Measurements from ENCODE around the gene NACC1.

Gene NACC1

DNA sequence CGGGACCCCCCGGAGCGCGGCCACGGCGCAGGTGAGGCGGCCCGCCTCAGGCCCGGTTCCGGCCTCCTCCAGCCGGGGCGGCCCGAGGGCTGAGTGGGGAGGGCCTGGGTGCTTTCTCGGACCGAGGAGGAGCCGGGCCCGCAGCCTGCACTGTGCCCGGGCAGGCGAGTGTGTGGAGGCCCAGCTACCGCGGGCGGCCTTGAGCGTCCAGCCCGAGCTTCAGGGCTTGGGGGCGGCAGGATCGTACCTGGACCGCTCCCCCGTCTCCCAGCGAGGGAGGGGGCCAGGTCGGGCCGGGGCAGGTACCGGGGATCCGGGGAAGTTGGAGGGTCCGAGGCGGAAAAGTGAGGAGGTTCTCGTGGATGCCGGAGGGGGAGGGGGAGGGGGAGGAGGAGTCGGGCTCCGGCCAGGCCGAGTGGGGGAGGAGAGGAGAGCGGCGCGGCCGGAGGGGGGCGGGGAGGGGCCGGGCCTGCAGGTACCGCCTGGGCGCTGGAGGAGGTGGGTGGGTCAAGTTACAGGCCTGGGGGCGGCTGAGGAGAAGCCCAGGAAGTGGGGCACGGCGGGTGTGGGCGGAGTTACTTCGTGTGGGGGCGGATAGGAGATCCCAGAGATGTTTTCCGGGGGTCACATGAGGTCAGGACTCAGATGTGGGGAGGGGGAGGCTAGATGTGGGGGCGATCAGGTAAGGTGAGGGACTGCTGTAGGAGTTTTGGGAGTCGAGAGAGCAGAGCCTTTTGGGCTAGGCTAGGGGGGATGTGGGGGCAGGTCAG lies 545 bp downstream of the NACC1 start:
- WGBS, 2 donors (ENCODE audit: extremely low coverage in 2 of 2, insufficient read length in 2 of 2, insufficient replicate concordance in 1 of 2) = no CpG with 5 or more reads among the region's 57 CpGs
- Histone ChIP-seq H2BK5ac (ENCODE audit: low read length) (peak overlapping the region; percentile 98), H3K27me3 (ENCODE audit: control insufficient read depth in 3 of 3, insufficient read depth in 3 of 3, low read depth in 1 of 3, low read length in 3 of 3) (no peaks in the 10 kb centered on the region), H2BK15ac (ENCODE audit: low read length) (peak overlapping the region; percentile 93), H3K23ac (ENCODE audit: low read depth, low read length, poor library complexity) (peak overlapping the region; percentile 62), H4K91ac (ENCODE audit: low read depth, low read length, poor library complexity) (peak overlapping the region; percentile 100), H3K79me1 (ENCODE audit: low read depth, low read length) (peaks cover 26% of the 10 kb centered on the region), H3K4ac (ENCODE audit: low read length) (peak overlapping the region; percentile 90), H3K9ac (ENCODE audit: low read depth, low read length, poor library complexity) (peak overlapping the region; percentile 99), H3K27ac (replicated peaks; ENCODE audit: low read length) (peak overlapping the region; percentile 91), H3K4me3 (ENCODE audit: low read length in 2 of 2) (peak overlapping the region; percentile 96 to 99), H3K4me2 (ENCODE audit: insufficient read depth, low read length, poor library complexity, severe bottlenecking) (peak overlapping the region; percentile 62), H3K18ac (ENCODE audit: low read length) (peak overlapping the region; percentile 100), H2BK12ac (ENCODE audit: low read length) (peak overlapping the region; percentile 92), H3K4me1 (ENCODE audit: control insufficient read depth in 2 of 2, insufficient read depth in 1 of 2, low read depth in 1 of 2, low read length in 2 of 2) (peaks cover 16 to 21% of the 10 kb centered on the region in 2 donors), H3K9me3 (replicated peaks in 1 of 2; ENCODE audit: control insufficient read depth in 2 of 2, insufficient read depth in 1 of 2, low read depth in 1 of 2, low read length in 2 of 2) (no peaks in the 10 kb centered on the region), H2BK120ac (ENCODE audit: low read depth, low read length) (peak overlapping the region; percentile 96), H2AK5ac (ENCODE audit: low read depth, low read length) (peak overlapping the region; percentile 98), H3K36me3 (replicated peaks in 1 of 2; ENCODE audit: control insufficient read depth in 2 of 2, insufficient read depth in 2 of 2, low read length in 2 of 2) (peaks cover 22 to 48% of the 10 kb centered on the region in 2 donors), H3K14ac (ENCODE audit: low read length) (peak overlapping the region; percentile 100), H2AFZ (ENCODE audit: low read length) (peak overlapping the region; percentile 83), H4K8ac (ENCODE audit: low read depth, low read length) (no peak overlapping the region)
- peak; percentile 71 for DNase-seq (ENCODE audit: low spot score)

DNA sequence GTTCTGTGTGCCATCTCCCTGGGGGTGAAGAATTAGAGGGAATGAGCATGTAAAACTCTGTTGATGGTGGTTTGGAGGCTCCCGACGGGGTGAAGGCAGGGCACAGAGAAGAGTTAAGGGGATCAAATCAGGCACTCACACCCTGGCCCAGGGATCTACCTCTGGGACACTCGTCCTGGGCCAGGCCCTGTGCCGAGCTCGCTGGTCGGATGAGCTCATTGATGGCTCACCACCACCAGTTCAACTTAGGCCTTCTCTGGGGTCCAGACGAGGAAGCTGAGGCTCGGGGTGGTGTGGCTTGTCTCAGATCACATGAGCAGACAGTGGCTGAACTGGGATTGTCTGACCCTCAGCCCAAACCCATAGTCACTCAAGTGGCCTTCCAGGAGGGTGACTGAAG lies 1.6 kb downstream of the NACC1 start:
- Histone ChIP-seq H3K27me3 (ENCODE audit: control insufficient read depth in 3 of 3, insufficient read depth in 3 of 3, low read depth in 1 of 3, low read length in 3 of 3) (no peaks in the 10 kb centered on the region), H3K9ac (ENCODE audit: low read depth, low read length, poor library complexity) (no peak overlapping the region), H2AFZ (ENCODE audit: low read length) (no peak overlapping the region), H3K14ac (ENCODE audit: low read length) (no peak overlapping the region), H3K18ac (ENCODE audit: low read length) (no peak overlapping the region), H3K4me1 (ENCODE audit: control insufficient read depth in 2 of 2, insufficient read depth in 1 of 2, low read depth in 1 of 2, low read length in 2 of 2) (peaks cover 16 to 21% of the 10 kb centered on the region in 2 donors), H2AK5ac (ENCODE audit: low read depth, low read length) (no peak overlapping the region), H2BK12ac (ENCODE audit: low read length) (no peak overlapping the region), H3K79me1 (ENCODE audit: low read depth, low read length) (peaks cover 28% of the 10 kb centered on the region), H3K4ac (ENCODE audit: low read length) (no peak overlapping the region), H2BK120ac (ENCODE audit: low read depth, low read length) (no peak overlapping the region), H3K9me3 (replicated peaks in 1 of 2; ENCODE audit: control insufficient read depth in 2 of 2, insufficient read depth in 1 of 2, low read depth in 1 of 2, low read length in 2 of 2) (no peaks in the 10 kb centered on the region), H2BK15ac (ENCODE audit: low read length) (no peak overlapping the region), H4K91ac (ENCODE audit: low read depth, low read length, poor library complexity) (no peak overlapping the region), H2BK5ac (ENCODE audit: low read length) (no peak overlapping the region), H3K27ac (replicated peaks; ENCODE audit: low read length) (no peak overlapping the region), H4K8ac (ENCODE audit: low read depth, low read length) (no peak overlapping the region), H3K4me2 (ENCODE audit: insufficient read depth, low read length, poor library complexity, severe bottlenecking) (peak overlapping the region; percentile 62), H3K23ac (ENCODE audit: low read depth, low read length, poor library complexity) (no peak overlapping the region), H3K36me3 (replicated peaks in 1 of 2; ENCODE audit: control insufficient read depth in 2 of 2, insufficient read depth in 2 of 2, low read length in 2 of 2) (peaks cover 24 to 52% of the 10 kb centered on the region in 2 donors), H3K4me3 (ENCODE audit: low read length in 2 of 2) (peak overlapping the region; percentile 80 to 96)
- no peak for DNase-seq (ENCODE audit: low spot score)
- WGBS, 2 donors (ENCODE audit: extremely low coverage in 2 of 2, insufficient read length in 2 of 2, insufficient replicate concordance in 1 of 2) = no CpG with 5 or more reads among the region's 8 CpGs

DNA sequence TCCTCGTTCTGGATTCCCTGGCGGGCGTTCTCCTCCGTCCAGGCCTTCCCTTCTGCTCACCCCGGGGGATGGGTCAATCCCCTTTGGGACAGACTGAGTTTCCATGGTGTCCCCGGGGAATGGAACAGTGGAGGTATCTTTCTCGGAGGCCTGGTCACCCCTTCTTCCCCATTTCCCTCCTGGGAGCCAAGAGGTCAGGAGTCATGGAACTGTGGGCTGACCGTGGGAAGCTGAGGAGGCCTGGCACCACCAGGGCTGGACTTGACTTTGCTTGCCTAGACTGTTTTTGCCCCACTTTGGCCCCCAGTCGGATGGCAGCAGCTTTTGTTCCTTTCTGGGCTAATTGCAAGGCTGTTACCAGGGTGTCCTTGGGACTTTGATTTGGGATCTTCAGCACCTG lies 2.0 kb downstream of the NACC1 start:
- Histone ChIP-seq H4K8ac (ENCODE audit: low read depth, low read length) (no peak overlapping the region), H3K4ac (ENCODE audit: low read length) (no peak overlapping the region), H3K23ac (ENCODE audit: low read depth, low read length, poor library complexity) (no peak overlapping the region), H2BK120ac (ENCODE audit: low read depth, low read length) (no peak overlapping the region), H3K9me3 (replicated peaks in 1 of 2; ENCODE audit: control insufficient read depth in 2 of 2, insufficient read depth in 1 of 2, low read depth in 1 of 2, low read length in 2 of 2) (no peaks in the 10 kb centered on the region), H2BK12ac (ENCODE audit: low read length) (no peak overlapping the region), H3K4me2 (ENCODE audit: insufficient read depth, low read length, poor library complexity, severe bottlenecking) (no peak overlapping the region), H4K91ac (ENCODE audit: low read depth, low read length, poor library complexity) (no peak overlapping the region), H3K14ac (ENCODE audit: low read length) (no peak overlapping the region), H3K27me3 (ENCODE audit: control insufficient read depth in 3 of 3, insufficient read depth in 3 of 3, low read depth in 1 of 3, low read length in 3 of 3) (no peaks in the 10 kb centered on the region), H2AFZ (ENCODE audit: low read length) (no peak overlapping the region), H3K4me1 (ENCODE audit: control insufficient read depth in 2 of 2, insufficient read depth in 1 of 2, low read depth in 1 of 2, low read length in 2 of 2) (peaks cover 16 to 21% of the 10 kb centered on the region in 2 donors), H3K27ac (replicated peaks; ENCODE audit: low read length) (no peak overlapping the region), H3K9ac (ENCODE audit: low read depth, low read length, poor library complexity) (peak overlapping the region; percentile 39), H2BK15ac (ENCODE audit: low read length) (no peak overlapping the region), H2BK5ac (ENCODE audit: low read length) (no peak overlapping the region), H3K79me1 (ENCODE audit: low read depth, low read length) (peaks cover 28% of the 10 kb centered on the region), H3K4me3 (ENCODE audit: low read length in 2 of 2) (peak overlapping the region in 1 of 2 donors; percentile 96), H2AK5ac (ENCODE audit: low read depth, low read length) (no peak overlapping the region), H3K36me3 (replicated peaks in 1 of 2; ENCODE audit: control insufficient read depth in 2 of 2, insufficient read depth in 2 of 2, low read length in 2 of 2) (peaks cover 23 to 52% of the 10 kb centered on the region in 2 donors), H3K18ac (ENCODE audit: low read length) (no peak overlapping the region)
- DNase-seq (ENCODE audit: low spot score) = no peak
- no CpG with 5 or more reads among the region's 9 CpGs for WGBS, 2 donors (ENCODE audit: extremely low coverage in 2 of 2, insufficient read length in 2 of 2, insufficient replicate concordance in 1 of 2)

DNA sequence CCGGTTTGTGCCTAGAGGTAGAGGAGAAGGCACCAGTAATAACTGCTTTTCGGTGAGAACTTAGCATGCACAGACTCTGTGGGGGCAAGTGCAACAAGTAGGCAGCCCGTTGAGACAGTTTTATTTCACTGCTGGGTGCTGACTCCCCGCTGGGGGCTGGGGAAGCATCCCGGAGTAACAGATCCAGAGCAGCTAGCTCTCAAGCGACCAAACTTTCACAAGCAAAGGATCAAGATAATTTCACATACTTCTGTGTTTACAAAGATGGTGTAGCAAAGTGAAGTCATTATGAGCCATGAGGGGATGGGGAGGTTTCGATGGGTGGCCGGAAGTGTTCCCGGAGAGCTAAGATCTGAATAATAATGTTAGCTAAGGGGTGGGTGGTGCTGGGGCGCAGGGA lies 2.8 kb downstream of the NACC1 start:
- no CpG with 5 or more reads among the region's 10 CpGs for WGBS, 2 donors (ENCODE audit: extremely low coverage in 2 of 2, insufficient read length in 2 of 2, insufficient replicate concordance in 1 of 2)
- Histone ChIP-seq H3K27me3 (ENCODE audit: control insufficient read depth in 3 of 3, insufficient read depth in 3 of 3, low read depth in 1 of 3, low read length in 3 of 3) (no peaks in the 10 kb centered on the region), H4K8ac (ENCODE audit: low read depth, low read length) (no peak overlapping the region), H3K27ac (replicated peaks; ENCODE audit: low read length) (no peak overlapping the region), H3K4me2 (ENCODE audit: insufficient read depth, low read length, poor library complexity, severe bottlenecking) (no peak overlapping the region), H2AFZ (ENCODE audit: low read length) (no peak overlapping the region), H3K4ac (ENCODE audit: low read length) (no peak overlapping the region), H2BK15ac (ENCODE audit: low read length) (no peak overlapping the region), H3K14ac (ENCODE audit: low read length) (no peak overlapping the region), H3K23ac (ENCODE audit: low read depth, low read length, poor library complexity) (no peak overlapping the region), H2BK5ac (ENCODE audit: low read length) (no peak overlapping the region), H4K91ac (ENCODE audit: low read depth, low read length, poor library complexity) (no peak overlapping the region), H3K4me1 (ENCODE audit: control insufficient read depth in 2 of 2, insufficient read depth in 1 of 2, low read depth in 1 of 2, low read length in 2 of 2) (peaks cover 9 to 17% of the 10 kb centered on the region in 2 donors), H3K36me3 (replicated peaks in 1 of 2; ENCODE audit: control insufficient read depth in 2 of 2, insufficient read depth in 2 of 2, low read length in 2 of 2) (peaks cover 20 to 51% of the 10 kb centered on the region in 2 donors), H3K9ac (ENCODE audit: low read depth, low read length, poor library complexity) (no peak overlapping the region), H2BK12ac (ENCODE audit: low read length) (no peak overlapping the region), H2AK5ac (ENCODE audit: low read depth, low read length) (no peak overlapping the region), H3K9me3 (replicated peaks in 1 of 2; ENCODE audit: control insufficient read depth in 2 of 2, insufficient read depth in 1 of 2, low read depth in 1 of 2, low read length in 2 of 2) (no peaks in the 10 kb centered on the region), H2BK120ac (ENCODE audit: low read depth, low read length) (no peak overlapping the region), H3K18ac (ENCODE audit: low read length) (no peak overlapping the region), H3K79me1 (ENCODE audit: low read depth, low read length) (peaks cover 26% of the 10 kb centered on the region), H3K4me3 (ENCODE audit: low read length in 2 of 2) (peak overlapping the region in 1 of 2 donors; percentile 10)
- DNase-seq (ENCODE audit: low spot score) = no peak

Measured in neuronal stem cell (in vitro differentiated cells).